ENCODE measurements around the gene CCND3.

Gene CCND3

GRCh38 chr6:41917528-41917927, 24.1 kb downstream of the CCND3 start:
- Histone ChIP-seq H2AFZ (ENCODE audit: low read length) (no peak overlapping the region), H3K4me3 (ENCODE audit: low read length, poor library complexity, severe bottlenecking) (no peak overlapping the region), H3K9me3 (ENCODE audit: insufficient read depth, low read depth, low read length) (no peaks in the 10 kb centered on the region), H3K27me3 (ENCODE audit: insufficient read depth, low read length, poor library complexity, severe bottlenecking) (no peaks in the 10 kb centered on the region), H3K79me2 (ENCODE audit: insufficient read depth, low read length) (peaks cover 58% of the 10 kb centered on the region), H3K9ac (ENCODE audit: low read depth, low read length, poor library complexity, severe bottlenecking) (no peak overlapping the region), H3F3A (ENCODE audit: low read depth) (no peaks in the 10 kb centered on the region), H3K4me2 (ENCODE audit: low read depth, low read length, poor library complexity, severe bottlenecking) (no peak overlapping the region), H4K20me1 (ENCODE audit: insufficient read depth, low read length, poor library complexity, severe bottlenecking) (peaks cover 15% of the 10 kb centered on the region), H3K9me2 (replicated peaks; ENCODE audit: low read depth, low read length) (no peaks in the 10 kb centered on the region), H3K4me1 (ENCODE audit: insufficient read depth, low read length, poor library complexity, severe bottlenecking) (peaks cover 30% of the 10 kb centered on the region), H3K36me3 (ENCODE audit: insufficient read depth, low read length) (peaks cover 3% of the 10 kb centered on the region; the same call in 1 of the 2 replicates)
- TF ChIP-seq EZH2phosphoT487 (IDR thresholded peaks at IDR 0.05; ENCODE audit: borderline replicate concordance) = no peak
- TF ChIP-seq, protein P1, sequence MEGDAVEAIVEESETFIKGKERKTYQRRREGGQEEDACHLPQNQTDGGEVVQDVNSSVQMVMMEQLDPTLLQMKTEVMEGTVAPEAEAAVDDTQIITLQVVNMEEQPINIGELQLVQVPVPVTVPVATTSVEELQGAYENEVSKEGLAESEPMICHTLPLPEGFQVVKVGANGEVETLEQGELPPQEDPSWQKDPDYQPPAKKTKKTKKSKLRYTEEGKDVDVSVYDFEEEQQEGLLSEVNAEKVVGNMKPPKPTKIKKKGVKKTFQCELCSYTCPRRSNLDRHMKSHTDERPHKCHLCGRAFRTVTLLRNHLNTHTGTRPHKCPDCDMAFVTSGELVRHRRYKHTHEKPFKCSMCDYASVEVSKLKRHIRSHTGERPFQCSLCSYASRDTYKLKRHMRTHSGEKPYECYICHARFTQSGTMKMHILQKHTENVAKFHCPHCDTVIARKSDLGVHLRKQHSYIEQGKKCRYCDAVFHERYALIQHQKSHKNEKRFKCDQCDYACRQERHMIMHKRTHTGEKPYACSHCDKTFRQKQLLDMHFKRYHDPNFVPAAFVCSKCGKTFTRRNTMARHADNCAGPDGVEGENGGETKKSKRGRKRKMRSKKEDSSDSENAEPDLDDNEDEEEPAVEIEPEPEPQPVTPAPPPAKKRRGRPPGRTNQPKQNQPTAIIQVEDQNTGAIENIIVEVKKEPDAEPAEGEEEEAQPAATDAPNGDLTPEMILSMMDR (conservative IDR thresholded peaks at IDR 0.05; ENCODE audit: low read length) = no peak

DNA sequence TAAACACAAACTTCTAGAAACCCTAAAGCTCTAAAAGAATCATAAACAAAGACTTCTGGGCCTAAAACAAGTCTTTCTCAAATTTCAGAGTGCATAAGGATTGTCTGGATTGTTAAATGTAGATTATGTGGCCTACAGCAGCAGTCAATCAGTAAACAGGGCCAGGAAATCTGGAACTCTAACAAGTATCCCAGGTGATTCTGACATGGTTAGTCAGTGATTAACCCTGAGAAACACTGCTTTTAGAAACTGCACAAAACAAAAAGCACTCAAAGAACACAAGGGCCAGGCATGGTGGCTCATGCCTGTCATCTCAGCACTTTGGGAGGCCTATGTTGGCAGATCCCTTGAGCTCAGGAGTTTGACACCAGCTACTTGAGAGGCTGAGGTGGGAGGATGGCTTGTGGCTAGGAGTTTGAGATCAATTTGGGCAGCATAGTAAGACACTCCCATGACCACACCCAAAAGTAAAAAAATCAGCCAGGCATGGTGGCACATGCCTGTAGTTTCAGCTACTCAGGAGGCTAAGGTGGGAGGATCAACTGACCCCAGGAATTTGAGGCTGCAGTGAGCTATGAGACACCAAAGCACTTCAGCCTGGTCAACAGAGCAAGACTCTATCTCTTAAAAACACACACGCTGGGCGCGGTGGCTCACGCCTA, 26.6 kb downstream of the CCND3 start:
- Histone ChIP-seq H3K36me3 (ENCODE audit: insufficient read depth, low read length) (peaks cover 5% of the 10 kb centered on the region; the same call in 1 of the 2 replicates), H4K20me1 (ENCODE audit: insufficient read depth, low read length, poor library complexity, severe bottlenecking) (peaks cover 3% of the 10 kb centered on the region), H3K4me2 (ENCODE audit: low read depth, low read length, poor library complexity, severe bottlenecking) (peak overlapping the region; percentile 27), H2AFZ (ENCODE audit: low read length) (no peak overlapping the region), H3K9ac (ENCODE audit: low read depth, low read length, poor library complexity, severe bottlenecking) (no peak overlapping the region), H3F3A (ENCODE audit: low read depth) (no peaks in the 10 kb centered on the region), H3K79me2 (ENCODE audit: insufficient read depth, low read length) (peaks cover 41% of the 10 kb centered on the region), H3K27me3 (ENCODE audit: insufficient read depth, low read length, poor library complexity, severe bottlenecking) (no peaks in the 10 kb centered on the region), H3K9me3 (ENCODE audit: insufficient read depth, low read depth, low read length) (no peaks in the 10 kb centered on the region), H3K4me3 (ENCODE audit: low read length, poor library complexity, severe bottlenecking) (no peak overlapping the region), H3K9me2 (replicated peaks; ENCODE audit: low read depth, low read length) (no peaks in the 10 kb centered on the region), H3K4me1 (ENCODE audit: insufficient read depth, low read length, poor library complexity, severe bottlenecking) (peaks cover 18% of the 10 kb centered on the region)
- TF ChIP-seq EZH2phosphoT487 (IDR thresholded peaks at IDR 0.05; ENCODE audit: borderline replicate concordance) = no peak
- TF ChIP-seq, protein P1 (conservative IDR thresholded peaks at IDR 0.05; ENCODE audit: low read length) = no peak

DNA sequence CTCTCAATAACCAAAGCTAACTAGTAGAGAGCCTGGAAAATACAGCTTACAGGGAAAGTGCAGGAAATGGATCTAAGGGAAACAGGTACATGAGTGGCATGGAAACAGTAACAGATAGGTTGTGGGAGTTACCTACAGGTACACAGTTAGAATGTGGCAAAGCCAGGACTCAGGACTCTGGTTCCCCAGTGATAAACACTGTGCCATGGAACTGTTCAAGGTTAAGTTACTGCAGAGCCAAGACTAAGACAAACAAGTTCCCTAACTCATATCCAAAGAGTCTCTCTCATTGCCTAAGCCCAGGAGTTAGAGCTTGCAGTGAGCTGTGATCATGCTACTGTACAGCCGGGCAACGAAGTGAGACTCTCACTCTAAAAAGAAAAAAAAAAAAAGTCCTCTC, 27.3 kb downstream of the CCND3 start:
- H3K79me2 ChIP-seq (ENCODE audit: insufficient read depth, low read length) = peaks cover 34% of the 10 kb centered on the region; the same call in 1 of the 2 replicates
- no peak for TF ChIP-seq EZH2phosphoT487 (IDR thresholded peaks at IDR 0.05; ENCODE audit: borderline replicate concordance)
- TF ChIP-seq, protein P1 (conservative IDR thresholded peaks at IDR 0.05; ENCODE audit: low read length) = no peak
- peak overlapping the region; percentile 18 for H3K9ac ChIP-seq (ENCODE audit: low read depth, low read length, poor library complexity, severe bottlenecking)
- peak overlapping the region; percentile 27 for H3K4me2 ChIP-seq (ENCODE audit: low read depth, low read length, poor library complexity, severe bottlenecking)
- no peaks in the 10 kb centered on the region for H3F3A ChIP-seq (ENCODE audit: low read depth)
- H3K27me3 ChIP-seq (ENCODE audit: insufficient read depth, low read length, poor library complexity, severe bottlenecking) = no peaks in the 10 kb centered on the region
- peaks cover 5% of the 10 kb centered on the region; the same call in 1 of the 2 replicates for H3K36me3 ChIP-seq (ENCODE audit: insufficient read depth, low read length)
- no peaks in the 10 kb centered on the region for H3K9me2 ChIP-seq (replicated peaks; ENCODE audit: low read depth, low read length)
- no peaks in the 10 kb centered on the region for H3K9me3 ChIP-seq (ENCODE audit: insufficient read depth, low read depth, low read length)
- no peak overlapping the region for H2AFZ ChIP-seq (ENCODE audit: low read length)
- H3K4me3 ChIP-seq (ENCODE audit: low read length, poor library complexity, severe bottlenecking) = no peak overlapping the region
- peaks cover under 1% of the 10 kb centered on the region for H4K20me1 ChIP-seq (ENCODE audit: insufficient read depth, low read length, poor library complexity, severe bottlenecking)
- peaks cover 12% of the 10 kb centered on the region for H3K4me1 ChIP-seq (ENCODE audit: insufficient read depth, low read length, poor library complexity, severe bottlenecking)

Measured in Loucy (cell line).